SU-DHL-6 (cell line): ENCODE data around the gene CD151.

ENCODE experiments used
- CTCF ChIP-seq: fragments of 200-600 bp; sonication (generic); IDR thresholded peaks from one replicate; pipeline ENCODE4 v1.5.1; 2017; ENCODE audit warnings: antibody characterized with exemption, mild to moderate bottlenecking, low read length, moderate library complexity; ENCODE audit not compliant: insufficient read depth, poor library complexity, severe bottlenecking
- EZH2phosphoT487 ChIP-seq: fragments of 200-600 bp; sonication (generic), shearing (Covaris generic); conservative IDR thresholded peaks from 2 replicates; pipeline ENCODE4 v1.6.1; 2018; ENCODE audit warnings: mild to moderate bottlenecking, antibody characterized with exemption, low read length, moderate library complexity, mixed read lengths

GRCh38 chr11:815675-816432 is 16.9 kb upstream of the CD151 start:
- no peak for TF ChIP-seq CTCF
- TF ChIP-seq EZH2phosphoT487: no peak
